ENCODE results near the gene SLC4A7. TPM values are rescaled to one million over a fixed set of nuclear protein-coding genes. Genes with fewer than 3 reads are reported as not detected.
"Not testable (repeated sequence)": the region's sequence is repeated elsewhere in the genome, so short reads cannot be mapped to it uniquely, and the experiment has no call there.

SLC4A7 gene
- total RNA-seq, 1 donor from 2014 or later, result 195 TPM

DNA sequence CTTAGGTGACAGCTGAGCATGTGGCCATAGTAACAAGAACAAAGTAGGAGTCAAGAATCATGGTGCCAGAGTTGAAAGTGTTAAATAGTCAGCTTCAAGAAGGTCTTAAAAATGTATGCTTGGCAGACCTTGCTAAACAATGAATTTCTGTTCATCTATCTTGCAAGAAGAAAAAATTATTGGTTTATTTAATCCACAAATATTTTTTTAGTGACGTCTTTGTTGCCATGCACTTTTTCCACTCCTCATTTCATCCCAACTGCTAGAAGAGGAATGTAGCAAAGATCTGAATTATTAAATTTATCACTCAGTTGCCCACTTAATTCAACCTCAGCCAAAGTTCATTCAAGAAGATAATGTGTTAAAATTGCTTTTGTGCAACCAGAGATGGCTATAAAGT, 3.2 kb upstream of the SLC4A7 start:
- no peak for DNase-seq (ENCODE audit: low read depth)

DNA sequence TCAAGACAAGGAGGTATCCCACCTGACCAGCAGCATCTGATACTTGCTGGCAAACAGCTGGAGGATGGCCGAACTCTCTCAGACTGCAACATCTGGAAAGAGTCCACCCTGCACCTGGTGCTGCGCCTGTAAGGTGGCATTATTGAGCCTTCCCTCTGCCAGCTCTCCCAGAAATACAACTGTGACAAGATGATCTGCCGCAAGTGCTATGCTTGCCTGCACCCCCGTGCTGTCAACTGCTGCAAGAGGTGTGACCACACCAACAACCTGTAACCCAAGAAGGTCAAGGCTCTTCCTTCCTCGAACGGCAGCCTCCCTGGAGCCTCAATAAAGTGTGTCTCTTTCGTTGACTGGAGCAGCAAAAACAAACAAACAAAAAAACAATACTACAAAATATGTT, 2.2 kb upstream of the SLC4A7 start:
- DNase-seq (ENCODE audit: low read depth), result no peak

DNA sequence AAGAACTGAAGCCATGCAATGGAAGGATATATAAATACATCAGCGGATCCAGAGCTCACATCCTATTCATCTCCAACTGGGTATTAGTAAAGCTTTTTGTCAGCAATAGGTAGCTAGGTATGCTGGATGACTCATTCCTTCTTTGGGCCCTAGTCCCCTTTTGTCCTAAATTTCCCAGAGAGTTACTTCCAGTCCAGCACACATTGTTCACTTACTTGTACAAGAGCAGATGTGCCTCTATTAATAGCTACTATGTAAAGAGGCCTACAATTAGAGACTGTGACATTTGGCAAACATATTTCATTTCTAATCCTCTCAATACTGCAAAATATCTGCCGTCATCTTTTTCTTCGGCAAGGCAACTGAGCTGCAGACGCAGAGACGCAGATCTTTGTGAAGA, 1.7 kb upstream of the SLC4A7 start:
- no peak for DNase-seq (ENCODE audit: low read depth)

DNA sequence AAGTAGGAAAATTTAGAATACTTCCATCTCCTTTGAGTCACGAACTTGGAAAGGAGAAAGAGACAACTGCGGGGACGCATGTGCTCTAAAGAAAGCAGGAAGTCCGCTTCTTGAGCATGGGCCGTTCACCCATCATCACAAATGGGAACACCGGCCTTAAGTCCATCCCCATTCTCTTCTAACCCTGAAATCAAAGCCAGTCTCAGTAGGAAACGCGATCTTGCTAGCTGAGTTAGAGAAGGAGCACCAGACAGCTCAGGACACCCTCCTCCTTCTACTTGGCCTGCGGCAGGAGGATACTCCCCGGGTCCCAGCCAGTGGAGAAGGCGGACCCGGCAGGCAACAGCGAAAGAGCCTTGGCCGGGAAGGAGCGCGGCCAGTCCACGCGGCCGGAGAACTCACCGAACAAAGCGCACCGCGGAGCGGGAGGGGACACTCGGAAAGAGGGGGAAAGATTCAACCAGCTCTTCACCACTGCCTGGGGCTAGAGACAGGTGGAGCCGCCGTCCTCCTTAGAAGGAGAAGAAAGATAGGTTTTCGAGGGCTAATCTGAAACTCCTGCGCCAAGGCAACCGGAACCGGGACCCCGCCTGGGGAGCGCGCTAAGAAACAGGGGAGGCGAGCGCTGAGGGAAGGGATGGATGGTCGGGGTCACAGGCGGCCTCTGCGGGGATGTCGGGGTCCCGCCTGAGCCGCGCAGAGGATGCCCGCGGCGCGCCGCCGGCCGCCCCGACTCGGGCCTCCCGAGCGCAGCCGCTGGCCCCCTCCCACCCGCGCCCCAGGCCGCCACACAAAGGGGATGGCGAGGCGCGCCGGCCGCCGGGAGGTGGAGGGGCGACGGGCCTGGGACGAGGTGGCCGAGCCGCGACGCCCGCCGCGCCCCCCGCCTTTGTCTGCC, 818 bp downstream of the SLC4A7 start:
- DNase-seq (ENCODE audit: low read depth), result peak; percentile 67

DNA sequence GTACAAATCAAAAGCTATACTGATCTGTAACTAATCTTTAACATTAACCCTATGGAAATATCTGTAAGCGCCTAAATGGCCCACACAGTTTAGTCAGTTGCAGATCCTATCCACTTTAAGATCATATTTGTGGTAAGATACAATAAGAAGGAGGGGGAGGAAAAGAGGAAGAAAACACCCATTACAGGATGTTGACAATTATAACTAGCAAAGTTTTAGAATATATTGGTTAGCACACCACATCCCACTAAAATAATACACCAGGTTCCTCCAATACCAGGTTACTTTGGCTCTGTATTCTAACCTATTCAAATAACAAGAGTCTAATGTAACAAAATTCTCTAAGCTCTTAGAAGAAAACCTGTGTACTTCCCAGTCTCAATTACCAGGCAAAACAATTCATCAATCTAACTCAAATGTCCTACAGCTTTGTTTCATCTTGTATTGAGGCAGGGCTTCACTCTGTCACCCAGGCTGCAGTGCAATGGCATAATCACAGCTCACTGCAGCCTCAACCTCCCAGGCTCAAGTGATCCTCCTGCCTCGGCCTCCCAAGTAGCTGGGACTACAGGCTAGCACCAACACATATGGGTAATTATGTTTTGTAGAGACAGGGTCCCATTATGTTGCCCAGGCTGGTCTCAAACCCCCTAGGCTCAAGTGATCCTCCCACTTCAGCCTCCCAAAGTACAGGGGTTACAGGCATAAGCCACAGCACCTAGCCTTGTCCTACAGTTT, 4.2 kb downstream of the SLC4A7 start:
- DNase-seq (ENCODE audit: low read depth), result no peak

DNA sequence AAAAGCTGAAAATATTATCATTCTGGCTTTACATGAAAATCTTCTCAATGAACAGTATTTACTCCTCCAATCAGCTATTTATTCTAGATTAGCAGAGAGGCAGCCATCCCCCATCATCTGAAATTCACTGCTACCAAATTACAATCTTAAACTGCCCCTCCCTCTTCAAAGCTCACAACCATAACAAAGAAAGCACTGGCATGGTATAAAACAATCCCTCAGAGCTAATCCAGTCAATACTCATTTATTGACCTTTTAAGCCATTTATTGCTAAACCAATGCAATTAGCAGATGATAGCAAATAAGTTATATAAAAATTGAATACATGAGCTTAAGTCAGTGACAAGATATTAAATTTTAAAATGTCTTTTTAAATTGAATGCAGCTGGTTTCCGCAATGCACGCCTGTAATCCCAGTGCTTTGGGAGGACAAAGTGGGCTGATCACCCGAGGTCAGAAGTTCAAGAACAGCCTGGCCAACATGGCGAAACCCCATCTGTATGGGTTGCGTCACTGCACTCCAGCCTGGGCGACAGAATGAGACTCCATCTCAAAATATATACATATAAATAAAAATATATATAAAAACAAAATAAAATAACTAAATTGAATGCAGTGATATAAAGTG, 12.1 kb downstream of the SLC4A7 start:
- no peak for DNase-seq (ENCODE audit: low read depth)

DNA sequence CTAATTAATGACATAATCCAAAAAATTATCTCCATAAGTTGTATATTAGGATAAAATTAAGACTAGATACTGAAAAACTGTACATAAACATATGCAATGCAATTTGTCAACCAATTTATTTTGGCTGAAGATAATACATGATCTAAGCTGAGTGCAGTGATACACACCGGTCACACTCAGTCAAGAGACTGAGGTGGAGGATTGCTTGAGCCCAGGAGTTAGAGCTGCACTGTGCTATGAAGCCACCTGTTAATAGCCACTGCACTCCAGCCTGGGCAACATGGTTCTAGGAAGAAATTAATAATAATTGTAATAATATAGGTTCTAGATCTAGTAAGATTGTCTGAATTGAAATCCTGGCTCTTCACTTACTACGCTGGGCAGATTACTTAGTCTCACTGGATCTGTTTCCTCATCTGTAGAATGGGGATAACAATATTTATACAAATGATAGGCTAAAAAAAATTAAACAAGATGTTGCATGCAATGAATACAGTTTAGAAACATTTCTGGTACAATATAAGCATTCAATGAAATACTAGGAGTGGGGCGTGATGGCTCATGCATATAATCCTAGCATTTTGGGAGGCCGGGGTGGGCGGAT, 15.8 kb downstream of the SLC4A7 start:
- DNase-seq (ENCODE audit: low read depth), result no peak

DNA sequence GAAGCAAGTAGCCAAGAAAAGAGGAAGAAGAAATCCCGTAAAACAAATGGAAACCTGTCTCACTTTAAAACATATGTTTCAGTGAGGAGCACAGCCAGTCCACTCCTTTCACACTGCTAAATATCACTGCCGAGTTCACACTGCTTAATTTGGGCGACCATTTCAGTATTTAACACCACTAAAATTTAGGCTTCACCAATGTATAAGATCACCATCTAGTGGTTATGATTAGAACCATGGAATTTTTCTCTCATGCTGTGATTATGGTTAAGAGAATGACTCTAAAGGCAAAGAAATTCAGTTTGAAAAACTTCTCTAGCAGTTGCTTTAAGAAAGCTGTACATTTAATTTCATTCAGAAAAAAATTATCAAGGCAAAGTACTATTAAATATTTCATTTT, 16.6 kb downstream of the SLC4A7 start:
- DNase-seq (ENCODE audit: low read depth), result peak; percentile 65

DNA sequence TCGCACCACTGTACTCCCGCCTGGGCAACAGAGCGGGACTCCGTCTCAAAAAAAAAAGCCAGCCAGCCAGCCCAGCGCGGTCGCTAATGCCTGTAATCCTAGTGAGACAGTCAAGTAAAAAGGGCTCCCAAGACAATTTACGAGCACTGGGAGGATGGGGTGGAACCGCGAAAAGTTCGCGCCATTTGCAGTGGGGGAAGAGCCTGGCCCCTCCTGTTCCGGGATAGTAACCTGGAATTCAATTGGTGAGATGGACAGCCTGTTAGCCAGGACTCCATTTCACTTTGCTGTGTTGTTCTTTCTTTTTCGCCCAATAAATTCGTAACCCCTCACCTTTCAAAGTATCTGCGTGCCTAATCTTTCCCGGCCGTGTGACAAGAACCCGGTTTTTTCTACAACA, 19.5 kb downstream of the SLC4A7 start:
- DNase-seq (ENCODE audit: low read depth), result no peak

DNA sequence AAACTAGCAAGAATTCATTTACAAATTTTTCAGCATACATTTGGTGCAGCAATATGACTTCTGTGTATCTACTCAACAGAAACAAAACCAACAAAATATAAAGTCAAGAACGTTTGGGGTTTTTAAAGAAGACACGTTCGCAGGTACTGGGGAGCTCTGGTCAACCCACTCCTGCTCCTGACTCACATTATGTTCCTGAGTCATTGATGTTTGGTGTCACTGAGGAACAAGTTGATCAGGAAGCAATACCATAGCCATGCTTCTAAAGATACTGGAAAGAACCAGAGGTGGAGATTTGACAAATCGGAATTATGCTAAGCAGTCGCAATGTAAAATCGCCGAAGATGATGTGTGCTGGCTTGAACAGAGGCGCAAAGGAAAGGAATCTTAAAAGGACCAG, 22.0 kb downstream of the SLC4A7 start:
- no peak for DNase-seq (ENCODE audit: low read depth)

DNA sequence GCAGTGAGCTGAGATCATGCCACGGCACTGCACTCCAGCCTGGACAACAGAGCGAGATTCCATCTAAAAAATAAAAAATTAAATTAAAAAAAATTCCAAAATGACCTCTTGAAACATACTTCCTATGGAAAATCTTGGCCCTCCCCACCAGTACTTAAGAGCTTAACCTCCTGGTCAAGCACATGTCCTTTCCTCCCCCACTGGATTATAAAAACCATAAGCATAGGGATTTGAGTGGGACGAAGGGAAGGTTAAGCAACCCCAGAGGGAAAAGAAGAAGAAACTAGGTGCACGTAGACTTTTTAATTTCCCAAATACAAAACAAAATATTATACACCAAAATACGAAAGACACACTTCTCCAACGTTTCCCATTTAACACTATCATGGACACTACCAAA, 25.3 kb downstream of the SLC4A7 start:
- no peak for DNase-seq (ENCODE audit: low read depth)

DNA sequence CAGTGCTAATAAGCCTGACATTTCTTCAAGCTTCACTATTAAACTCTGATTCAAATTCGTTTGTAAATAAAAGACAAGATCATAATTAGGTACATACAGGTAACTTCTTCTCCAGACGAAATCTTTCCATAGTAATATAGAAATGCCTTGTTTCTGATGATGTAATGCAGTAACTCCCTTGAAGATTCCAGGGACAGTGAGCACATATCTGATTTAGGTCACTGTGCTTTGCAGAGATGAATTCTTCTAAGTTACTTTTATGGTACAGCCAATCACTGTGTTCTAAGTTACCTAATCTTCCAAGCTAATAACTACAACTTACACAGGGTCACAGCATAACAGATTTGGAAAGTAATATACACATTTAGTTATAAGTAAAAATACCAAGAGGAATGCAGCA, 27.6 kb downstream of the SLC4A7 start:
- DNase-seq (ENCODE audit: low read depth), result no peak

DNA sequence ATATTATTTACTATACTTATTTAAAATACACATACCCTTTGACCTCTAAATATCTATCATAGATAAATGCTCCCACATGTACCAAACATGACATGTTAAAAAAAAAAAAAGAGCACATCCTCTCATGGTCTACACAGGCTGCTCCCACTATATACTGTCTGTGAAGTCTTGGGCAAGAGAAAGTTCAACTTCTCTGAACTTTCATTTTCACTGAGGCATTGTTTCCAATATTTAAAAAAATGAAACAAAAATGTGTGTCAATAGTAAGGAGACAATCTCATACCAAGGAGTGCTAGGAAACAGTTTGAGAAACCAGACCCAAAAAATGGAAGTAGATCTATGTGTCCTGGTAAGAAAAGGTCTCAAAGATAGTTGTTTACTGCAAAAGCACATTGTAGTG, 29.3 kb downstream of the SLC4A7 start:
- no peak for DNase-seq (ENCODE audit: low read depth)

DNA sequence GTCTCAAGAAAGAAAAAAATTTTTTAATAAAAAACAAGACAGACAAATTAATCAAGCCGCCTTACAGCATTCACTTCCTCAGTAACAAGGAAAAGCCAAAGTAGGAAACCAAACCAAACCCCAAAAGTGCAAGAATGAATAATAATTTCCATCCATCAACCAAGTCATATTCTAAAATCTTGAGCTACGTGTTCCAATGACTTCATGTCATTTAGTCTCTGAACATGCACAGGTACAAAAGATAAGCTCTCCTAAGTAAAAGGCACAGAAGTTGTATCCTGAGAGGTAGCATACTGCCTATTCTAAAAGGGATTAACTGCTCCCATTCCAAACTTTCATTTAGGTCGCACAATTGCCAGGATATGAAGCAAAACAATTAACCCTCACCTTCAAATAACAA, 29.7 kb downstream of the SLC4A7 start:
- no peak for DNase-seq (ENCODE audit: low read depth)

DNA sequence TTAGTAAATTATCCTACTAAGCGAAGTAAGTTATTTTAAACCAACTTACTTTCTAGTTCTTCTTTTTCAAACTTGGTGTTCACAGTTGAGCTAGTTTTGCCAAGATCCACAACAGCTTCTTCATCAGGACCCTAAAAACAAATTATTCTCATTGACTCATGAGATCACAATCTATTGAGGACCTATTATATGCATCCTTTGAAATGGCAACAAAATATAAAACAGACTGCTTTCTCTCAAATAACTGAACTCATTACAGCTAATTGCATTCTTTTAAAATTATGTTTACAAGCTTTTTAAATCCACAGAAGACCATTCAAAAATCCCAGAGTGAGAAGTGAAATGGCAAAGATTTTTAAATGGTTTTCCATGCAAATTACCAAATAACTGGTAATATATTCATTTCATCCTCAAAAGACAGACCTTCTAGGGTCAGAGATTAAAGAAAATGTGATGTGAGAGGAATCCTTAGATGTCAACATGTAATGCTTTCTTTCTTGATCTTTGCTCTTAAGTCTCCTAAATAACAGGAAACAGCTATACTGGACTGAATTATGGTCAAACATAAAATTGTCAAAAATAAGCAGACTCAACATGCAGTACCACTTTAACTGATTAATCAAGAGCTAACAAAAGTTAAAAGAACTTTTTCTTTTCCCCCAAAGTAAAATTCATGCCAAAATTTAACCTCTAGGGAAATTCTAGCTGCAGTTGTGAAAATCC, 31.7 kb downstream of the SLC4A7 start:
- no peak for DNase-seq (ENCODE audit: low read depth)

DNA sequence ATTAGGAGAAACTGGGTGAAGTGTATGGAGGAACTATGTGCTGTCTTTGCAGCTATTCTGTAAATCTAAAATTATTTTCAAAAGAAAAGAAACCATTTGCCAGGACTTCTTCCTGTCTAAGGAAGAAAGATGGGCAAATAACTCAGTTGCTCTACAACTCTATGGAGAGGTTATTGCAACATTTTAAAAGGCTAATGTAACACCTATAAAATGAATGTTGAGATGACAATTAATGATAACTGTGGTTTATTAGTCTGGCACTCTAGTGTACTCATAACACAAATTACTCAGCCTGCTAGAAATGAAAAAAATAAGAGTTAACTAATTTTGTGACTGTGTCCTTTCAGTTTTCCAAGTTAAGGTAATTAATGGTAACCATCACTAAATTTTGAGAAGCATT, 32.3 kb downstream of the SLC4A7 start:
- DNase-seq (ENCODE audit: low read depth), result no peak

DNA sequence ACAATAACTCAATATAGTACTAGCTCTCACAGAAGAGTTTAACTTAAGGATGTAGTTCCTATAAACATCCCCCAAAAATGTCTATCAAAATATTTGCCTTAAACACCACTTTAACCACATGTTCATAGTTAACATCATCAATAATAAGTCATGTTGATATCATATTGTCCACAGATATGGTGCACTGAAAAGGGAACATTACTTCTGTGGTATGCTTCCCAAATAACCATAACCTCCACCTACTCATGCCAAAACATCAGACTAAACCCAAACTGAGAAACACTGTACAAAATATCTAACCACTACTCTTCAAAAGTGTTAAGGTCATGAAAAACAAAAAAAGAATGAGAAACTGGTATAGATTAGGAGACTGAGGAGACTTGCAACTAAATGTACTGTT, 32.9 kb downstream of the SLC4A7 start:
- no peak for DNase-seq (ENCODE audit: low read depth)

DNA sequence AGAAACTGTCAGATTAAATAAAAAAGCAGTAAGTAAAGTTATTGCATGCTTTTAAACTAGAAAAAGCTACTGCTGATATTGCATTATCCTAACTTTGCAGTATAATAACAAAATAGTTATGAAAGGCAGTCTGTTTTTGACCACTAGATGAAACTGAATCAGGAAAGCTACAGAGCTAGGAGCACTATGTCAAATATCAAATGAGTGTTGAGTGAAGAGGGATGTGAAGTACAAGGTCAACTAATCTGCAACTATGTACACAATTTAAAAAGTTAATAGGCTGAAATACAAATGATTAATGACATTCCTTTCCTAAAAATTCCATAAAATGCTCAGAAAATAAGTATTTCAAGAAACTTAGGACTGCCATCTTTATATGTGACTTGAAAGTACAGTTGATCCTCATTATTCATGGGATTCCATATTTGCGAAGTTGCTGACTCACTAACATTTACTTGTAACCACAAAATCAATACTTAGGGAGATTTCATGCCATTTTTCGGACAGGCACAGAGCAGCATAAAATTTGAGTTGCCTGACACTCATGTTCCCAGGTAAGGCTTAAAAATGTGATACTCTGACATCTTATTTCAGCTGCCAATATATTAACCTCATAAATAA, 34.5 kb downstream of the SLC4A7 start:
- DNase-seq (ENCODE audit: low read depth), result no peak

DNA sequence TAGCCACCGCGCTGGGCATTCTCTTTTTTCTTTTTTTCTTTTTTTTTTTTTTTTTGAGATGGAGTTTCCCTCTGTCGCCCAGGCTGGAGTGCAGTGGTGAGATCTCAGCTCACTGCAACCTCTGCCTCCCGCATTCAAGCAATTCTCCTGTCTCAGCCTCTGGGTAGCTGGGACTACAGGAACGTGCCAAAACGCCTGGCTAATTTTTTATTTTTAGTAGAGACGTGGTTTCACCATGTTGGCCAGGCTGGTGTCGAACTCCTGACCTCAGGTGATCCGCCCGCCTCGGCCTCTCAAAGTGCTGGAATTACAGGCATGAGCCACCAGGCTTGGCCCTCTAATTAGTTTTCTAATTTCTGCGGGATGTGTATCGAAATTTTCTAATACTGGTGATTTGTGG, 41.2 kb downstream of the SLC4A7 start:
- not testable (repeated sequence) for DNase-seq (ENCODE audit: low read depth)

DNA sequence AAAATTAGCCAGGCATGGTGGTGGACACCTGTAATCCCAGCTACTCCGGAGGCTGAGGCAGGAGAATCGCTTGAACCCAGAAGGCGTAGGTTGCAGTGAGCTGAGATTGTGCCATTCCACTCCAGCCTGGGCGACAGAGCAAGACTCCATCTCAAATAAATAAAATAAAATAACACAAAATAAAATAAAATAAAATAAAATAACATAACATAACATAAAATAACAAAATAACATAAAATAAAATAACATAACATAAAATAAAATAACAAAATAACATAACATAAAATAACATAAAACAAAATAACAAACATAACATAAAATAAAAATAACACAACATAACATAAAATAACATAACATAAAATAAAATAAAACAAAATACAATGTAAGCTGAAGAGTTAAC, 45.8 kb downstream of the SLC4A7 start:
- not testable (repeated sequence) for DNase-seq (ENCODE audit: low read depth)

DNA sequence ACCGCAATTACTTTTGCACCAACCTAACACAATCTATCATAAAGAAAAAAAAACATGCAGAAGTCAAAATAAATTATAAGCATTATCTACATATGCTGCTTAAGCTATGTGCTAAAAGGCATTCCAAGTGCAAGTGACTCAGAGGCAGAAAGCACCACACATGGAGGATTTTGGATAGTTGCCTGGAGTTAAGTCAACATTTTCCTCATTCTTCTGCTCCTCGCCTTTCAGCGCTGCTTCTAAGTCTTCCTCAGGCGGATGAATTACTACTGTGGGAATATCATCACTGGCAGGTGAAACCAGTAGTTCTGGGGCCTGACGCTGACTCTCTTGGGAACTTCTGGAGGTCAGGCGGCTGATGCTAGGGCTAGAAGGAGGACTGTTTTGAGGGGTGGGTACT, 53.1 kb downstream of the SLC4A7 start:
- DNase-seq (ENCODE audit: low read depth), result peak; percentile 96
